HT-29 (cell line): ENCODE measurements around the gene UST. TPM values are rescaled to one million over a fixed set of nuclear protein-coding genes. Genes with fewer than 3 reads are reported as not detected.
"Not testable (repeated sequence)": the region's sequence is repeated elsewhere in the genome, so short reads cannot be mapped to it uniquely, and the experiment has no call there.

Experiments used
- DNase-seq: peaks from one replicate; pipeline ENCODE4 v3.0.0-alpha.2; 2015; ENCODE audit warnings: low spot score
- total RNA-seq: library from RNA; depleted of rRNA; stranded (reverse); fragments of >200 nt; shearing (Covaris generic); gene quantifications from 2 replicates; pipeline ENCODE4 v1.2.3, GENCODE V29; 2014

UST gene
- total RNA-seq, 1 experiment from 2014 or later, result 3.1 TPM

- DNase-seq, result no peak
Observed at GRCh38 chr6:148868314-148868713, 121.5 kb downstream of the UST start.

GRCh38 chr6:148868901-148869300, 122.1 kb downstream of the UST start:
- DNase-seq, result no peak

- no peak for DNase-seq
Observed at GRCh38 chr6:148869585-148869984, 122.8 kb downstream of the UST start.

GRCh38 chr6:148873154-148873553, 126.3 kb downstream of the UST start:
- DNase-seq, result no peak

- DNase-seq, result no peak
Observed at GRCh38 chr6:148873868-148874267, 127.0 kb downstream of the UST start.

GRCh38 chr6:148874698-148875293, 128.0 kb downstream of the UST start:
- DNase-seq, result no peak

GRCh38 chr6:148878683-148879082, 131.9 kb downstream of the UST start:
- DNase-seq, result no peak

- DNase-seq, result not testable (repeated sequence)
Observed at GRCh38 chr6:148880742-148881141, 133.9 kb downstream of the UST start.

GRCh38 chr6:148881593-148882311, 134.9 kb downstream of the UST start:
- no peak for DNase-seq

GRCh38 chr6:148883270-148883669, 136.4 kb downstream of the UST start:
- no peak for DNase-seq

- no peak for DNase-seq
Observed at GRCh38 chr6:148884461-148884860, 137.6 kb downstream of the UST start.

GRCh38 chr6:148885136-148885865, 138.5 kb downstream of the UST start:
- no peak for DNase-seq

- DNase-seq, result no peak
Observed at GRCh38 chr6:148885925-148886845, 139.4 kb downstream of the UST start.

- no peak for DNase-seq
Observed at GRCh38 chr6:148887181-148887580, 140.4 kb downstream of the UST start.

GRCh38 chr6:148888856-148889255, 142.0 kb downstream of the UST start:
- no peak for DNase-seq

- DNase-seq, result no peak
Observed at GRCh38 chr6:148890096-148890495, 143.3 kb downstream of the UST start.

GRCh38 chr6:148890652-148891404, 144.0 kb downstream of the UST start:
- no peak for DNase-seq

- DNase-seq, result no peak
Observed at GRCh38 chr6:148891405-148891783, 144.6 kb downstream of the UST start.

GRCh38 chr6:148892247-148892646, 145.4 kb downstream of the UST start:
- DNase-seq, result no peak

- DNase-seq, result no peak
Observed at GRCh38 chr6:148893073-148893472, 146.2 kb downstream of the UST start.

- no peak for DNase-seq
Observed at GRCh38 chr6:148893481-148893880, 146.7 kb downstream of the UST start.
